ENCODE measurements around the gene MGME1. TPM values are rescaled to one million over a fixed set of nuclear protein-coding genes. Genes with fewer than 3 reads are reported as not detected.

Gene MGME1
- total and polyA plus RNA-seq, 7 donors = 5.0 to 17.4 (median 14.8) TPM

DNA sequence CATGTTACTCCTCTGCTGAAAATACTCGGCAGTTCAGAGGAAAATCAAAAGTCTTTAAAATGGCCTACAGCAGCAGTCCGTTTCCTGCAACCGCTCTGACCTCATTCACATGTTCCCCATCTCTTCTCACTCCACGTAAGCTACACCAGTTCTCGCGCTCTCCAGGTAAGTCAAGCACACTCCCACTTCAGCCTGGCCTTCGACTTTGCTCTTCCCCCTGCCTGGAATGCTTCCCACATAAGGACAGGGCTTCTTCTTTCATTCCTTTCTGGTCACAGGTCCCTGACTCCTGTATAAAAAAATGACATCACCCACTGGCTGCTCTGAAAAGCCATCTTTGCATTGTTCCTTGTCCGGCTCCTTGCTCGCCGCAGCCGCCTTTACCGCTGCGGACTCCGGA lies 42.7 kb downstream of the MGME1 start:
- intact Hi-C loops (cut with DNase I) = no loop called here
- no peak for DNase-seq
- H3K36me3 ChIP-seq = no peaks in the 10 kb centered on the region
- peaks cover 0 to 17% (median 12%) of the 10 kb centered on the region in 4 donors for H3K4me1 ChIP-seq
- TF ChIP-seq, protein P1, sequence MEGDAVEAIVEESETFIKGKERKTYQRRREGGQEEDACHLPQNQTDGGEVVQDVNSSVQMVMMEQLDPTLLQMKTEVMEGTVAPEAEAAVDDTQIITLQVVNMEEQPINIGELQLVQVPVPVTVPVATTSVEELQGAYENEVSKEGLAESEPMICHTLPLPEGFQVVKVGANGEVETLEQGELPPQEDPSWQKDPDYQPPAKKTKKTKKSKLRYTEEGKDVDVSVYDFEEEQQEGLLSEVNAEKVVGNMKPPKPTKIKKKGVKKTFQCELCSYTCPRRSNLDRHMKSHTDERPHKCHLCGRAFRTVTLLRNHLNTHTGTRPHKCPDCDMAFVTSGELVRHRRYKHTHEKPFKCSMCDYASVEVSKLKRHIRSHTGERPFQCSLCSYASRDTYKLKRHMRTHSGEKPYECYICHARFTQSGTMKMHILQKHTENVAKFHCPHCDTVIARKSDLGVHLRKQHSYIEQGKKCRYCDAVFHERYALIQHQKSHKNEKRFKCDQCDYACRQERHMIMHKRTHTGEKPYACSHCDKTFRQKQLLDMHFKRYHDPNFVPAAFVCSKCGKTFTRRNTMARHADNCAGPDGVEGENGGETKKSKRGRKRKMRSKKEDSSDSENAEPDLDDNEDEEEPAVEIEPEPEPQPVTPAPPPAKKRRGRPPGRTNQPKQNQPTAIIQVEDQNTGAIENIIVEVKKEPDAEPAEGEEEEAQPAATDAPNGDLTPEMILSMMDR (IDR thresholded peaks at IDR 0.05) = no peak
- TF ChIP-seq POLR2A (IDR thresholded peaks at IDR 0.05) = no peak
- no peak for TF ChIP-seq POLR2AphosphoS5 (IDR thresholded peaks at IDR 0.05)
- no peak for TF ChIP-seq EP300 (IDR thresholded peaks at IDR 0.05)
- no peak overlapping the region for H3K4me3 ChIP-seq
- WGBS, 2 donors = 94 to 95% methylated on average over 14 of the region's 14 CpGs
- no peak overlapping the region for H3K27ac ChIP-seq
- H3K9me3 ChIP-seq = no peaks in the 10 kb centered on the region
- no peaks in the 10 kb centered on the region for H3K27me3 ChIP-seq

DNA sequence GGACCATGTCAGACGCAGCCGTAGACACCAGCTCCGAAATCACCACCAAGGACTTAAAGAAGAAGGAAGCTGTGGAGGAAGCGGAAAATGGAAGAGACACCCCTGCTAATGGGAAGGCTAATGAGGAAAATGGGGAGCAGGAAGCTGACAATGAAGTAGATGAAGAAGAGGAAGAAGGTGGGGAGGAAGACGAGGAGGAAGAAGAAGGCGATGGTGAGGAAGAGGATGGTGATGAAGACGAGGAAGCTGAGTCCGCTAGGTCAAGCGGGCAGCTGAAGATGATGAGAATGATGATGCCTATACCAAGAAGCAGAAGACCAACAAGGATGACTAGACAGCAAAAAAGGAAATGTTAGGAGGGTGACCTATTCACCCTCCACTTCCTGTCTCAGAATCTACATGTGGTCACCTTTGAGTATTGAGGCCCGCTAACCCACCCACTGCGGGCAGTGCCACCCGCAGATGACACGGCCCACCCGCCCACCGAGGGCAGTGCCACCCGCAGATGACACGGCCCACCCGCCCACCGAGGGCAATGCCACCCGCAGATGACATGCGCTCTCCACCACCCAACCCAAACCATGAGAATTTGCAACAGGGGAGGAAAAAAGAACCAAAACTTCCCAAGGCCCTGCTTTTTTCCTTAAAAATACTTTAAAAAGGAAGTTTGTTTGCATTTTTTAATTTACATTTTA lies 43.3 kb downstream of the MGME1 start:
- no peaks in the 10 kb centered on the region for H3K9me3 ChIP-seq
- DNase-seq = no peak
- H3K27me3 ChIP-seq = no peaks in the 10 kb centered on the region
- TF ChIP-seq, protein P1 (IDR thresholded peaks at IDR 0.05) = no peak
- TF ChIP-seq EP300 (IDR thresholded peaks at IDR 0.05) (no peak), POLR2A (IDR thresholded peaks at IDR 0.05) (no peak), POLR2AphosphoS5 (IDR thresholded peaks at IDR 0.05) (no peak)
- WGBS, 2 donors = 93% methylated on average over 21 of the region's 21 CpGs
- H3K27ac ChIP-seq = no peak overlapping the region
- H3K36me3 ChIP-seq = no peaks in the 10 kb centered on the region
- H3K4me1 ChIP-seq = peaks cover 0 to 11% (median 10%) of the 10 kb centered on the region in 4 donors
- H3K4me3 ChIP-seq = no peak overlapping the region
- intact Hi-C loops (cut with DNase I) = no loop called here

DNA sequence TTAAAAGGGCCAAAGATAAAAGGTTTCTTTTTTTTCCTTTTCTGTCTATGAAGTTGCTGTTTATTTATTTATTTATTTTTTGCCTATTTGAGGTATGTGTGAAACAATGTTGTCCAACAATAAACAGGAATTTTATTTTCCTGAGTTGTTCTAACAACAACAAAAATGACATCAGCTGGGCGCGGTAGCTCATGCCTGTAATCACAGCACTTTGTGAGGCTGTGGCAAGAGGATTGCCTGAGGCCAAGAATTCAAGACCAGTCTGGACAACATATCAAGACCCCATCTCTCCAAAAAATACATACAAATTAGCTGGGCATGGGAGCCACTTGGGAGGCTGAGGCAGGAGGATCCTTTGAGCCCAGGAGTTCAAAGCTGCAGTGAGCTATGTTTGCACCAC lies 44.1 kb downstream of the MGME1 start:
- Histone ChIP-seq H3K9me3 (no peaks in the 10 kb centered on the region), H3K36me3 (no peaks in the 10 kb centered on the region), H3K4me1 (peaks cover 0 to 3% (median 2%) of the 10 kb centered on the region in 4 donors), H3K27ac (no peak overlapping the region), H3K27me3 (no peaks in the 10 kb centered on the region), H3K4me3 (no peak overlapping the region)
- 94 to 96% methylated on average over 2 of the region's 2 CpGs for WGBS, 2 donors
- DNase-seq = no peak
- intact Hi-C loops (cut with DNase I) = no loop called here
- TF ChIP-seq, protein P1 (IDR thresholded peaks at IDR 0.05) = no peak
- TF ChIP-seq POLR2A (IDR thresholded peaks at IDR 0.05) = no peak
- TF ChIP-seq POLR2AphosphoS5 (IDR thresholded peaks at IDR 0.05) = no peak
- TF ChIP-seq EP300 (IDR thresholded peaks at IDR 0.05) = no peak

DNA sequence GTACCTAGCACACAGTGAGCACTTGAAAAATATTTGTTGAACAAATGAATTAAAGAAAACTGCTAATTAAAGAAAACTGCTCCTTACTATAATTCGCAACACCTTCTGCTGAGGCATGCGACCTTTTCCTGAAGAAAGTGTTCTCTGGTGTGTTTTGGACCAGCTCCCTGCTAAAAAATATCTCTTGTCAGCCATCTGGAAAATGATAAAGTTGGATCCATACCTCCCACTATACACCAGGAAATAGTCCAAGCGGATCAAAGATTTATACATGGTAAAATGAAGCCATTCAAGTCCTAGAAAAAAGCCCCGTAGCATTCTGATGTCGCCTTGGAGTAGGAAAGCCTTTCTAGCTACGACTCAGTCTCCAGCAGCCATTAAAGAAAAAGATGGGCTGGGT lies 45.6 kb downstream of the MGME1 start:
- no peaks in the 10 kb centered on the region for H3K4me1 ChIP-seq
- no peak overlapping the region for H3K4me3 ChIP-seq
- H3K36me3 ChIP-seq = no peaks in the 10 kb centered on the region
- no peak for DNase-seq
- intact Hi-C loops (cut with DNase I) = no loop called here
- TF ChIP-seq POLR2A (IDR thresholded peaks at IDR 0.05) (no peak), EP300 (IDR thresholded peaks at IDR 0.05) (no peak)
- TF ChIP-seq, protein P1 (IDR thresholded peaks at IDR 0.05) = no peak
- no peak overlapping the region for H3K27ac ChIP-seq
- no peaks in the 10 kb centered on the region for H3K9me3 ChIP-seq
- no peaks in the 10 kb centered on the region for H3K27me3 ChIP-seq
- WGBS, 2 donors = 91 to 95% methylated on average over 6 of the region's 6 CpGs

DNA sequence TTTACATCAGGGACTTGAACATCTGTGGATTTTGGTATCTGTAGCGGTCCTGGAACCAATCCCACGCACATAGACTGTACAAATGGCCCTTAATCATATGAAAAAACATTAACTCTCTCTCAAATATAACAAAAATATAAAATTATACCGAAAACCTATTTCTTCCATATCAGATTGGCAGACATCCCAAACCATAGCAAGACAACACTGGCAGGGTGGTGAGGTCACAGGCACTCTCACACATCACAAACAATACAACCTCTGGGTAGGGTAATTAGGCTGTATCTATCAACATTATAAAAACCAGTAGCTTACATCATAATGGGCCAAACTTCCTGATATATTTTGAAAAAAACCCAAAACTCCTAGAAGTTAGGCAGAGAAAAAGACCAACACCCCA lies 48.0 kb downstream of the MGME1 start:
- no peak for DNase-seq
- no peak overlapping the region for H3K4me3 ChIP-seq
- TF ChIP-seq POLR2AphosphoS5 (IDR thresholded peaks at IDR 0.05) (no peak), EP300 (IDR thresholded peaks at IDR 0.05) (no peak), POLR2A (IDR thresholded peaks at IDR 0.05) (no peak)
- TF ChIP-seq, protein P1 (IDR thresholded peaks at IDR 0.05) = no peak
- WGBS, 2 donors = 29 to 72% methylated on average over 3 of the region's 3 CpGs
- intact Hi-C loops (cut with DNase I) = no loop called here
- H3K4me1 ChIP-seq = no peaks in the 10 kb centered on the region
- H3K36me3 ChIP-seq = no peaks in the 10 kb centered on the region
- no peak overlapping the region for H3K27ac ChIP-seq
- no peaks in the 10 kb centered on the region for H3K9me3 ChIP-seq
- no peaks in the 10 kb centered on the region for H3K27me3 ChIP-seq

Data from sigmoid colon (tissue), 7 donors.